Measurements from ENCODE around the gene EPB41. TPM values are rescaled to one million over a fixed set of nuclear protein-coding genes. Genes with fewer than 3 reads are reported as not detected.
"Not testable (repeated sequence)": the region's sequence is repeated elsewhere in the genome, so short reads cannot be mapped to it uniquely, and the experiment has no call there.

EPB41 gene
- polyA plus RNA-seq, 3 donors: 49.9 to 60.8 (median 60.1) TPM

DNA sequence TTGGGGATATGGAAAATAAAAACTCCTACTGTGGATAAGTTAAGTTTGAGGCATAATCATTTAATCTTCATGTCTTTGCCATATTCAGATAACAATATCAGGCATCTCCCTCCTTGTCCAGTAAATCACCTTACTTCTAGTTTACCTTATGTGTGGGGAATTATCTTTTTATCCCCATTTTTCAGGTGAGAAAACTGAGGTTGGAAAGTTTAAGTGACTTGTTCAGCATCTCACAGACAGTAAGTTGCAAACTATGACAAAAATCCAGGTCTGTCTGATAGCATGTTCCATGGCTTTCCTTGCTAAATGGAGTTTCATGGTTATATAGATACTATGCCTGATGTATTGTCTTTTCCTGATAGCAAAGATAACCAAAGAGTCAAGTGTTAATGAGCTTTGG lies 129.6 kb downstream of the EPB41 start:
- no peak for DNase-seq

DNA sequence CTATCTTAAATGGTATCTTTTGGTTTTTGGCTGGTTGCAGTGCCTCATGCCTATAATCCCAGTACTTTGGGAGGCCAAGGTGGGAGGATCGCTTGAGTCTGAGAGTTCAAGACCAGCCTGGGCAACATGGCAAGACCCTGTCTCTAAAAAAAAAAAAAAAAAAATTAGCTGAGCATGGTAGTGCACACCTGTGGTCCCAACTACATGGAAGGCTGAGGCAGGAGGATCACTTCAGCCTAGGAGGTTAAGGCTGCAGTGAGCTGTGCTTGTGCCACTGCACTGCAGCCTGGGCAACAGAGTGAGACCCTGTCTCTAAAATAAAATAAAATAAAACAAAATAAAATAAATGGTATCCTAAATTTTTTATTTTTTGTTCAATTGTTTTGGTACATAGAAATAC lies 131.3 kb downstream of the EPB41 start:
- DNase-seq: not testable (repeated sequence)

DNA sequence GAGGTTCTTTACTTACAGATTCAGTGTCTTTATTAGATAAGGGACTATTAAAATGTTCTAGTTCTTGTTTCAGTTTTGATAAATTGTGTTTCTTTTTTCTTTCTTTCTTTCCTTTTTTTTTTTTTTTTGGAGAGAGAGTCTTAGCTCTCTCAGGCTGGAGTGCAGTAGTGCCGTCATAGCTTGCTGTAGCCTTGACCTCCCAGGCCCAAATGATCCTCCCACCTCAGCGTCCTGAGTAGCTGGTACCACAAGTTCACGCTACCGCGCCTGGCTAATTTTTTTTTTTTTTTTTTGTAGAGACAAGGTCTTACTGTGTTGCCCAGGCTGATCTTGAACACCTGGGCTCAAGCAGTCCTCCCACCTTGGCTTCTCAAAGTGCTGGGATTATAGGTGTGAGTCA lies 132.8 kb downstream of the EPB41 start:
- no peak for DNase-seq

DNA sequence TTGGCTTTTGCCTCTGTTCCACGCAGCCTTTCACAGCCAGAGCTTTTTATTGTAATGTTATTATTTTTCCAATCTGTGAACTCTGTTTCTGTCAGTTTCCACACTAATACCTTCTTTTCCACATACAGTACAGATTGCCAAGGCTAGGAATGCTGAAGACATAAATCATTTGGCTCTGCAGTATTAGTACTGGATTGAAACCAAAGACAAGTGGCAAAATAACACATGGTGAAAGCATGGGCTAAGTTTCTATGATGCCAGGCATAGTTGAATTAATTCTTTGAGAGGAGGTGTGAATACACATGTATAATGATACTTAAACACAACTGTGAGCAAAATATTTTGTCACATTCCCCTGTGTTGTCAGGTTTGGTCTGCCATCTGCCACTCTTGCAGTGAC lies 135.8 kb downstream of the EPB41 start:
- DNase-seq: no peak

DNA sequence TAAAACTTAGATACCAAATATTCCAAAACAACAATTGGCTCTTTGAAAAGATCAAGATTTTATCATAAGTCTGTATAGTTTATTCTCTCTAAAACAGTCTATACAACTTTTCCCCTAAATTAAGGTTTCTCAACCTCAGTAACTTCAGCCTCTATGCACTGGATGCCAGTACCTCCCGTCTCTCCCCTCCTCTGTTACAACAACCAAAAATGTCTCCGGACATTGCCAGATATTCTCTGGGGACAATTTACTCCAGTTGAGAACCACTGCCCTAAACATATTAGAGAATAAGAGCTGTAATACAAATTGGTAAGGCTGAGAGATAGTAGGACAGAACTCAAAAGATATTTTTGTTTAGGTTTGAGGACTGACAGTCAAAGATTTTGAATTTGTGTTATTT lies 137.7 kb downstream of the EPB41 start:
- no peak for DNase-seq

DNA sequence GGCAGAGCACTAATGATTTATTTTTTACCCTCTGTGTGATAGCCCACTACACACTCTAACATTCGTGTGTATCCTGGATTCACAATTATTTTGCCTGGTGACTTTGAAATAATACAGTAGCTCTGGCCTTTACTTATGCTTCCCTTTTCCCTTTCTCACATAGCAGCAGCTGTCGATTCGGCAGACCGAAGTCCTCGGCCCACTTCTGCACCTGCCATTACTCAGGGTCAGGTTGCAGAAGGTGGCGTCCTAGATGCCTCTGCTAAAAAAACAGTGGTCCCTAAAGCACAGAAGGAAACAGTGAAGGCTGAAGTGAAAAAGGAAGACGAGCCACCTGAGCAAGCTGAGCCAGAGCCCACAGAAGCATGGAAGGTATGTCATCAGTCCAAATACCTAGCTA lies 138.6 kb downstream of the EPB41 start:
- DNase-seq: no peak

DNA sequence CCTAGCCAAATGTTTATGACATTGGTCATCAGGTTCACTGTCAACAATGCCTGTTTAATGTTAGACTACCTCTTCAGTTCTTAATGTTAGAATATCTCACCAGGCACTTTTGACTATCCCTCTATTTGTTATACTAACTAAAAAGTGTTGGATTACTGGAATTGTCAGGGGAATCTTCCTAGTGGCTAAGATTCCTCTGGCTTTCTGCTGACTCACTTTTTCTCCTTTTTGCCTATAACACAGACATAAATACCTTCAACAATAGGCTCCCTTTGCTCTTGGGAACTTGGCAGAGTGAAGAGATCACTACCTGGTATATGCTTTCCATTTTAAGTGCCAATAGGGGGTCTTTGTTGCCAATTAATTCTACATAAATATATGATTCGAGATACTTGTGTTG lies 140.8 kb downstream of the EPB41 start:
- no peak for DNase-seq

DNA sequence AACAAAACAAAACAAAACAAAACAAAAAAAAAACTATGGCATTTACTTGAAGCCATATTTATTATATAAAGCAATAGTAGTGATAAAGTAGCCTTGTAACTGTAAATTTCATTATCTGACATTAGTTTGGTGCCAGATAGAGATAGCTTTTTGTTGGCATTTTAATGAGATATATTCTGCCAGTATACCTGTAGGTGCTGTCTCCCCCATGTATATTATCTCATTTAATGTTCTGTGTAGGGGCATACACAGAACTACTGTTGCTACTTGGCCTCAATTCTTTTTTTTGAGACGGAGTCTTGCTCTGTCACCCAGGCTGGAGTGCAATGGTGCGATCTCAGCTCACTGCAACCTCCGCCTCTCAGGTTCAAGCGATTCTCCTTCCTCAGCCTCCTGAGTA lies 141.9 kb downstream of the EPB41 start:
- DNase-seq: no peak

DNA sequence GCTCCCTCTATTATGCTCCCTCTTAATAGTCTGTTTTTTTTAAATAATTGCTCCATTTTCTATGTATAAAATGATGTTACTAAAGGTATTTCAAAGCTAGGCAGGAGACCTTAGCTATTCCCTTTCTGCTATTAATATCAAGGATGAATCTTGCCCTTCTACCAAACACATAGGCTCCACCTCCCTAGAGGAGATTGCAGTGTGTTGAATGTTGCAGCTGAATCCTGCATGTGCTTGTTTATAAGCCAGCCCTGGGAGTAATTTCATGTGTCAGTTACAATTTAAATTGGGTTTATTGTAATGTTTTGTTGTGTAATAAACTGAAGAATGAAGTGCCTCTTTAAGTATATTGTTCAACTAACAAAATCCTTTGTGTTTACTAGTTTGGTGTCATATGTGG lies 143.3 kb downstream of the EPB41 start:
- DNase-seq: no peak

DNA sequence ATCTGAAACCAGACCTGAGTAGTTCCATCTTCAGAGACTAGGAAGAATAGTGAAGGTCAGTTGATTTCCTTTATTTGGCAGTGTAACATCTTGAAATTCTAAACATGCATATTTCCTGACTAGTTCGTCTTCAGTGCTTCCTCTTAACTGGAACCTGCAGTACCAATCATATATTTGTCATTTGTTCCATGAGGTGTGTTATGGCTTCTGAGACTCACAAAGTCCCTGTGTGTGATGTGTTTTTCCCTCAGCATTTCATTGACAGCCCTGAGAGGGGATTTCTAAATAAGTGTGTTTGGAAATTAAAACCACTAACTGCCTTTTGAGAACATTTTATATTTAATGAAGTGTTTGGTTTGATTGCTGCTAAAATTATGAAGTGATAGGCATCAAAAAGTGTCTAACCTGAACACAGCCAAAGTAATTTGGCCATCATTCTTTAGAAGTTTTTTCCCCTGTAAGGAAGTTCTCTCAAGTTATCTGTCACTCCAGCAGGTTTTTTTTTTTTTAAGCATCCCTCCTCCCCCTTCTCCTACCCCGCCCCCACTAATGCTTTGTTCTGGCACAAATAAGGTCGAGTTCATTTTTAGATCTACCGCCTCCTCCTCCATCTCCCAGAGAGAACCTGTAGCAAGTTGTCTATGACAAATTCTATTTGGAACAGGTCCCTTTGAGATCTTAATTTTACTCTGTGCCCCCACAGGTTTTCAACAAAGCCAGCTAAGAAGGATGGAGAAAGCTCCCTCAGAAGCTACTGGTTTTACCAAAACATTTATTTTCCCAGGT lies 148.0 kb downstream of the EPB41 start:
- no peak for DNase-seq

DNA sequence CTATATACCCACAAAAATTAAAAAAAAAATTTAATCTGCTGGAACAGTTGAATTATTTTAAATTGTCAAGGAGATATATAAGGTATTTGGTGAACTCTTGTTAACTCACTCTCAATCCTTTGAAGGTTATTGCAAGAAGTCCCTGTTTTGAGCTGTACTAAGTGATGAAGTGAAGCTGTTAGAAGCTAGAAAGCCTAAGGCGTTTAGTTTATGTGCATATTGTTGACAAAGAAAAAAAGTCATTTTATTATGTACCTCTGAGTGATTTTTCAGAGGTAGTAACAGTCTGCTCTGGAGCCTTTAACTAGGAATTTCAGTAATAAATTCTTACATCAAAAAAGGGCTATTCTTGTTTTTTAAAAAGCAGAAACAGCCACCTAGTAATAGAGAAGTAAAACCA lies 149.7 kb downstream of the EPB41 start:
- no peak for DNase-seq

DNA sequence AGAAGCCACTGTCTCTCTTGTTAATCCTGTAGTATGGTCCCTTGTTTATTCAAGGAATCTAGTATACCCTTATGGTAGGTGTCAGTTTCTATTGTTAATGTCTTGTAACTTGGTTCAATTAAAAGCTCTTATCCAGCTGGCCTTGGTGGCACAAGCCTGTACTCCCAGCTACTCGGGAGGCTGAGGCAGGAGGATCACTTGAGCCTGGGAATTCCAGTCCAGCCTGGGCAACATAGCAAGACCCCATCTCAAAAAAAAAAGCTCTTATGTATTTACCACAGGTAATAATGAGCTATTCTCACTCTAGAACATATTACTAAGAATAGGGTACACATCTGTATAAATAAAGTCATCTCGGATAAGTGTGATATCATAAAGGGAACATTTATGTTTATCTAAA lies 162.8 kb downstream of the EPB41 start:
- DNase-seq: no peak

DNA sequence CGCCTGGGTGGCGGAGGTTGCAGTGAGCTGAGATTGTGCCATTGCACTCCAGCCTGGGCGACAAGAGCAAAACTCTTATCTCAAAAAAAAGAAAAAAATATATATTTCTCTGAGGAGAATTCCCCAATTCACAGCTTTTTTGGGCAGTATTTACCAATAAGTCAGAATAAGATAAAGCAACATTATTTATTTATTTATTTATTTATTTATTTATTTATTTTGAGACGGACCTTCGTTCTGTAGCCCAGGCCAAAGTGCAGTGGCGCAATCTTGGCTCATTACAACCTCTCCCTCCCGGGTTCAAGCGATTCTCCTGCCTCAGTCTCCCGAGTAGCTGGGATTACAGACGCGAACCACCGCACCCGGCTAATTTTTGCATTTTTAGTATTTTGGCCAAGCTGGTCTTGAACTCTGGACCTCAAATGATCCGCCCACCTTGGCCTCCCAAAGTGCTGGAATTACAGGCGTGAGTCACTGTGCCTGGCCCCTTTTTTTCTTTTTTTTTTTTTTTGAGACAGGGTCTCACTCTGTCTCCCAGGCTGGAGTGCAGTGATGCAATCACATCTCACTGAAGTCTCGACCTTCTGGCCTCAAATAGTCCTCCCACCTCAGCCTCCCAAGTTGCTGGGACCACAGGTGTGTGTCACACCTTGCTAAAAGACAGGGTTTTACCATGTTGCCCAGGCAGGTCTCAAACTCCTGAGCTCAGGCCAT lies 165.7 kb downstream of the EPB41 start:
- DNase-seq: not testable (repeated sequence)

DNA sequence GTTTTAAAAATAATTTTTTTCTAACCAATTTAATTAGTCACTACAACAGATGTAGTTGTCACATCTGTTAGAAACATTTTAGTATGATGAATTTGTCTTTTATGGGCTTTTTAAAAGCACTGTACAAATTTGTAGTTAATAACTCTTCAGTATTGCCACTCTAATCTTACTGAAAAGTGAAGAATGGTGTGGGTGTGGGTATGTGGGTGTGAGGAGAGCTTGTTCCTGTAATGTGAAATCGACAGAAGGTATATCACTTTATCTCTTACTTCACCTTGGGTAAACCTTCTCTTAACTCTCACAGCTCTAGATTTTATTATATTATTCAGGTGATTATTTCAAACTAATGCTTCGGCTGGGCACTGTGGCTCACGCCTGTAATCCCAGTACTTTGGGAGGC lies 166.8 kb downstream of the EPB41 start:
- no peak for DNase-seq

DNA sequence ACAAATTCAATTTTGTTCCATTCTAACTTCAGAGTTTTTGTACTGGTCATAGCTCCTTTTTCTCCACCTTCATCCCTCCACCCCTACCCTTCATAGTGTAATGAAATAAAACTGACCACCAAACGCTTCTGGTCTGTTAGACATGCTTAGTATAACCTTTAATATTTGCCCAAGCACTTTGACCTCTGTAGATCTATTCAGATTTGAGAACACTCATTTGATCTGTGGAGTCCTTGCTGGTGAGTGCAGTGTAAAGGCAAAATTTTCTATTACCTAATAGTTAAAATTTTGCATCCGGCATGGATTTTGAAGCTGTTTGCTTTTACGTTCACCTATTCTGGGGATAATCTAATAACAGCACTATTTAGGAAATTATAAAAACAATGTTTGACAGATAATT lies 168.2 kb downstream of the EPB41 start:
- DNase-seq: no peak

DNA sequence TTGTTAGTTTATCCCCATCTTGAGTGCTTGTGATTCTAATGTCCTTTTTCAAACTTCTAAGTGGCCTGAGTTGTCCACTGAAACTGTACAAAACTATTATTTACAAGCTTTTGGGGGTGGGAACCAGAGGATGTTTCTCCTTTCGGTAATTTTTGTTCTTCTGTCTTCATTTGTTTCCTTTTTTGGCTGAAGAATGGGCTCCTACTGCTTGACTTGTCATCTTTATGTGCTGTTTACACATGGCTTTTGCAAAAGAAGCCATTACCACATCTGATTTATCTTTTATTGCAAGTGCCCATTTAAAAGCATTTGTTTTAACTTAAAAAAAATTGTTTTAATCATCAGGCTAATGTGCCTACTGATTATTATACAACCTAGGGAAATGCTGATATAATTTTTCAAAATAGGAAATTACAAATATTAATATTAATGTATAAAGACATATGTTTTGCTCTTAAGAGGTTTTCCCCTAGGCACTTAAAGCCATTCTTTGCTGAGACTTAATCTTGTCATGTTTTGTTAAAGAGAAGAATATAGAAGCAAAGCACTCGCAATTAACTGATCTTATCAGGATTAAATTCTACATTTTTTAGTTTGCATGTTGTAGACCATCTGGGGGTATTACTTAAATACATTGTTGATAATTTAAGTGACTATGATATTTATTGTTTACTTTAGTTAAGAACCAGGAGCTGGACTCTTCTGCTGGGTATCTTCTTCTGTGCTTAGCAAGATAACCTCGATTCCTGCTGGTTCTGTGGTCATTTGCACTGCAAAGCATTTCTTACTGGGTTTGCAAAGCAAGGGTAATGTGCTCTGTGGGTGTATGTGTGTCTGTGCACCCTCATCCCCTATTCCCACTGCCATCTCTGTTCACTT lies 169.2 kb downstream of the EPB41 start:
- DNase-seq: peak; percentile 26

DNA sequence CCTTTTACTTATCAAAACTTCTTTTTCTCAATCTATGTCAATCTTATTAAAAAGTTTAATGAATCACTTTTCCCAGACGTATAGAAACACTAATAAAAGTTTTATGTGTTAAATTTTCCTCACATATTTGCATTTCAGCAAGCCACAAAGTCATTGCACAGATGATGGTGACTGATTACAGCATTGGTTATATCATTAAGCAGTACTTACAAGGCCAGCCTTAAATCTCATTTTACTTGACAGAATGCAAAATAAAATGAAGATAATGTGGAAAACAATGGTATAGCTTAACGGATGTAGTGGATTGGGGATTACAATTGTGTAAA lies 169.8 kb downstream of the EPB41 start:
- no peak for DNase-seq

DNA sequence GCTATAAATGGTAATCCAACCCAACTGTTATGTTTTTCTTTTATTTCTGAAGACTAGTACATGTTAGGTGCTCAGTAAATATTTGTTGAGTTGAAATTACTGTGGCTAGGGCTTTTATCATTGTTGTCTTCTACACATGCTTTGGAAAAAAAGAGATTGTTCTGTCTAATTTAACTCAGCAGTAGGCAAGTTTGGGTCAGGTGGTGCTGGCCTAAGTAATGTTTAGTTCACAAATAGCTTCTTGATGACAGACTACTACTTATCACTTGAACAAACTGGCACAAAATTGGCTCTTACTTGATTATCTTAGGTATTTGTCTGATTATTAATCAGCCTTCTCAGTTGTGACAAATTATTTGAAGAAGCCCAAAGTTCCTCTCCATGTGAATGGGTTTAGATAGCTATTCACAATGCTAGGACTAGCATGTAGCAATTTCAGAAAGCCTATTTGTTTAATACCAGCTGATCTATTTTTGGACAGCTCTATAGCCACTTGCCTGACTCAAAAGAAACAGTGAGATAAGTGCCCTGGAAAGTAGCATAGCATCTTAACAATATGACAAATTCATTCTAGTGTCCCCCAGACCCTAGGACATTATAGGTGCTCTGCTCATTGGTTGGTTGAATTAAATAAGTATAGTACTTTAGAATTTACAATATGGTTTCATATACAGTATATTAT lies 176.7 kb downstream of the EPB41 start:
- no peak for DNase-seq

DNA sequence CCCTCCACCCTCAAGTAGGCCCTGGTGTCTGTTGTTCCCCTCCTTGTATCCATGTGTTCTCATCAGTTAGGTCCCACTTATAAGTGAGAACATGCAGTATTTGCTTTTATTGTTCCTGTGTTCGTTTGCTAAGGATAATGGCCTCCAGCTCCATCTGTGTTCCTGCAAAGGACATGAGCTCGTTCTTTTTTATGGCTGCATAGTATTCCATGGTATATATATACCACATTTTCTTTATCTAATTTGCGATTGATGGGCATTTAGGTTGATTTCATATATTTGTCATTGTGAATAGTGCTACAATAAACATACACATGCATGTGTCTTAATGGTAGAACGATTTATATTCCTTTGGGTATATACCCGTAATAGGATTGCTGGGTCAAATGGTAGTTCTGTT lies 178.3 kb downstream of the EPB41 start:
- DNase-seq: not testable (repeated sequence)

DNA sequence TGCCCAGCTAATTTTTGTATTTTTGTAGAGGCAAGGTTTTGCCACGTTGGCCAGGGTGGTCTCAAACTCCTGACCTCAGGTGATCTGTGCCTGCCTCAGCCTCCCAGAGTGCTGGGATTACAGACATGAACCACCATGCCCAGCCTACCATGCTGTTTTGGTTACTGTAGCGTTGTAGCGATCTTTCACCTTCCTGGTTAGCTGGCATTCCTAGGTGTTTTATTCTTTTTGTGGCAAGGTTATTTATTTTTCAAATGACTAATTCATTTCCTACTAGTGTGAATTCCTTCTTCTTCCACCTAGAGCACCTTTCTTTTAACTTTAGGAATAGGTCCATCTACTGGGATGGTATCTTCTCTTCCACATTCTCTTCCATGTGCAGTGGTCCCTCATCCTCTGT lies 180.1 kb downstream of the EPB41 start:
- DNase-seq: no peak

DNA sequence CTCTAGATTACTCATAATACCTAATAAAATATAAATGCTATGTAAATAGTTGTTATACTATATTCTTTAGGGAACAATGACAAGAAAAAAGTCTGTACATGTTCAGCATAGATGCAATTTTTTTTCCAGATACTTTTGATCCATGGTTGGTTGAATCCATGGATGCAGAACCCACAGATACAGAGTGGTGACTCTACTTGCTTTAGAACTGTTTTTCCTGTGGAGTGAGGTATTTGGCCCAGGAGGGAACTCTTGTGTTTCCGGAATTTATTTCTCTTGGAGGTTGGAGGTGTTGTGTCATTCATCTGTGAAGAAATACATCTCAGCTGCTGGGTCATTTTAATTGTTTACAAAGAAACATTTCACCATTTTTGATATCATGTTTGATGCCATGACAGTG lies 180.6 kb downstream of the EPB41 start:
- DNase-seq: no peak

DNA sequence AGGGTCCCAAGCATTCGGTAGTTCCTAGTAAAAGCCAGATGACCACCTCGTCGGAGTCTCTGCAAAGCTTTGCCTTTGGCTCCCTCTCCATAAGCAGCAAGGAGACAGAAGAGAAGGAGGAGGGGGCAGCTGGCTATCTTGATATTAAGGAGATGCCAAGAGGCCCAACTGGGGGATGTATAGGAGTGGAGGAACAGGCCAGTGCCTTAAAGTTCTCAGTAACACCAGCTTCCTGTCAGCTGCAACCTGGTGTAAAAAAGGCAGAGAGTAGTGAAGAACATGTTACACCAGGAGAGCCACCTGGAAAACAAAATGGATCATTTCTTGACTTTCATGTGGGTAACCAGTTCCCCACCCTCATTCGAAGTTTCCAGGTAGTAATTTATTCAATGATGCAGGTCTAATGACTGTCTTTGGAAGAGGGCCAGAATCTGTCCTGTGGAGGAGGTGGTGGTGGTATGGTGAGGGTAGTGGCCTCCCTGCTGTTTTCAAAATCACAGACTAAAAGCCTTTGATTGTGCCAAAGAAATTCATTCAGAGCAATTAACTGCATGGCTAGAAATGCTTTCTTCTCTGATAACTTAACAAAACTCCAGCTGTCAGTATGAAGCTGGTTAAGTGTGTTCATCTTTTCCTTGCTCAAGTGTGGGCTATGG lies 182.0 kb downstream of the EPB41 start:
- DNase-seq: peak; percentile 28
